T-helper 22 cell (primary cell): ENCODE results near the gene DDN.

Experiments used
- DNase-seq: peaks from one replicate; pipeline ENCODE4 v3.0.0-alpha.2; 2020; ENCODE audit warnings: low read depth

Gene DDN

GRCh38 chr12:49031573-49032161 is 32.5 kb upstream of the DDN start:
- DNase-seq, result no peak

DNA sequence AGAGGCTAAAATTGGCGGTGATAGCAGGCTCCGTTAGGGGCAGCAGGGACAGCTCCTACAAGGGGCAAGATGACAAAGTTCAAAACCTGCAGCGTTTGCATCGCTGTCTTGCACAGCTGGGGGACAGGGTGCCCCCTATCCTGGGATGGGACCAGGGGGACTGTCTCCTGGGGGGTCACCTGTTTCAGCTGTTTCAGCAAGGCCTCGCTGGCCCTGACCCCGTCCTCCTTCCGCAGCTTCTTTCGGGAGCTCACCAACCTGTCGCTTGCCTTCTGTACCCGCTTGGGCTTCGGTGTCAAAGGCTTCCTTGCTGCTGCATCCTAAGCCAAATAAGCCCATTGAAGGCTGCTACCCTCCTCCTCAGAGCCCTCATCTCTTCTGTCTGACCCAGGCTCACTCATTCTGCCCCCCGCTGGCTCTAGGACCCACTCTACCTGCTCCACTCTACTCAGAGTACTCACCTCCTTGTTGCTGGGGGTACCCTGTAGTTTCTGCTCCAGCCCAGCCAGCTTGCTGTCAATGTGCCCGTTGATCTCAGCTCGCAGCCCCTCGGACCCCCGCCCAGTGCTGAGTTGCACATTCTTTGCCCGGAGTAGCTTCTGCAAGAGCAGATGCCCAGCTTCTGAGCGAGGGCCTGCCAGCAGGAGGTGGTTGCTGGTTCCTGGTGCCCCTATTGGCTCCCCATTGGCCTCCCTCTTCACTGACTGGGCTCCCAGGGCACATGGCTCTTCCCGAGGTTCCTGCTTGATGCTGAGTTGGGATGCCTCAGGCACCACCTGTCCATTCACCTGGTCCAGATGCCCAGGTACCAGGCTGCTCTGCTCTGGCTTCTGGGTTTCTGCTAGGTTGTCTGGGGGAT is 31.8 kb upstream of the DDN start:
- DNase-seq, result no peak

- DNase-seq, result no peak
Observed at GRCh38 chr12:49030119-49030518, 30.9 kb upstream of the DDN start.

GRCh38 chr12:49028666-49029275 is 29.6 kb upstream of the DDN start:
- no peak for DNase-seq

DNA sequence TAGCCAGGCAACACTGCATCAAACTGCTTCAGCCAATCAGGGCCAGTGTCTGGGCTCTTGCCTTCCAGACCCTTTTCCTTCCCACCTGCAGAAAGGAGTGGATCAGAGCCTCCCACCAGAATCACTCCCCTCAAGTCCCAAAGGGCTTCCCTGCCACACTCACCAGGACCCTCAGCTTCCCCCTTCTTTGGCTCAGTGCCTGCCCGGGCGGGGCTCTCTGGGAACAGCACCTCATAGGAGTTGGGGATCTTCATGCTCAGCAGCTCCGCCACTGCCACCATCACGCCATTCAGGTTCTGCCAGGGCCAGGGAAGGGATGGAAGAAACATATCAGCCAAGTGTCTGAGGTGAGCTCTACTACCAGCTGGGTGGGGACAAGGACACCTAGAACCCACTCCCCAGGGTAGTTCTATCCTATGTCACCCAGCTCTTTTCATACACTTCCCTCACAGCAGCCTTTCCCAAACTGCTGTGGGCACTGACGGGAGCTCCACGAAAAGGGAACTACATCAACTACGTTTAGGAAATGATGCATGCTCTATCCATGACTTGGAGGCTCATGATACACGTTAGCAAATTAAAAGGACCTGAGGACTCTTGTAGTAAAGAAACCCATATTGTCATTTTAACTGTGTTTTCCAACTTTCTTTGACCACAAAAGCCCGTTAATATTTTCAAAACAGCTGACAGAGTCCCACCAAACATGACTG is 28.8 kb upstream of the DDN start:
- no peak for DNase-seq

DNA sequence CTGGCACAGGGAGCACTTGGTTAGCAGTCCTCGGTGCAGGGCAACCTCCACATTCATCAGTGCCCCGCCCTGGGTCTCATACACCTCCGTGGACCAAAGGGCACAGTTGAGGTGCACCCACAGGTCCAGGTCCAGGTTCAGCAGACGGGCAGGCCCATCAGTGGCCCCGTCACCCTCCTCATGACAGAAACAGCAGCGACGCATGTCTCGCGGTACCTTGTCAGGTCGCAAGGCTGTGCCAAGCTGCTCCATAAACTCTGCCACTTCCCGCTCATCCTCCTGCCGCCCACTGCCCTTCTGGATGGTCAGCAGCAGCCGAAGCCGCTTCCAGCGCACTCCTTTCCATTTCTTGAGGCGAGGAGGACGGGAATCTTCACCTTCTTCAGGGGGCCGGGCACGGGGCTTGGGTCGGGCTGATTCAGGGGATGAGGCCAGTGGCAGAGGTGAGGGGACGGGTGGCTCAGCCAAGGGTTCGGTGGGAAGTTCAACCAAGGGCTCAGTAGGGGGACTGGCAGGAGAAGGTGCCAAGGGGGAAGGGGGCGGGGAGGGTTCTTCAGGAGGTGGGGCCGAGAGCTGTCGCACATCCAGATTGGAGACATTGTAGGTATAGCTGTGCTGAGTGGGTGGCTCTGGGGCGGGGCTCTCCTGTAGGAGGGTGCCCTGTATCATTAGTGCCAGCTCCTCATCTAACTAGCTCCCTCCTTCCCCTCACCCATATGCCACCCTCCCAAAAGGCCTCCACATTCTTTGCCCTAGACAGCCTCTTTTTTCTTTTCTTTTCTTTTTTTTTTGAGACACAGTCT is 27.7 kb upstream of the DDN start:
- no peak for DNase-seq

DNA sequence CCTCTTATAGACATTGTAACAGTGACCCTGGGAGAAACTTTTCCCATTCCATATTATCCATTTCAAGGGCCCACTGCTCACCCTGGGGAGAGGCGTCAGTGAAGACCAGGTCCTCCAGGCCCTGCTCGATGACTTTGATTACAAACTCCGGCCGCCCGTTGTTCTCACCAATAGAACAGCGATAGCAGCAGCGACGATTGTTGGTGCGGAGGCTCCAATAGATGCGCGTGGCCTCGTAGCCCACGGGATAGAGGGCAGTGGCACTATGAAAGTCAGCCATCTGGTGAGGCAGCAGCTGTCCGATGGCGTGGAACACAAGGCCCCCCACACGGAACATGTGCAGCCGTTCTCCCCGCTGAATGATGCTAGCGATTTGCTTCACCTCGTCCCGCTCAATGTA is 26.9 kb upstream of the DDN start:
- no peak for DNase-seq

GRCh38 chr12:49025463-49025862 is 26.3 kb upstream of the DDN start:
- no peak for DNase-seq

DNA sequence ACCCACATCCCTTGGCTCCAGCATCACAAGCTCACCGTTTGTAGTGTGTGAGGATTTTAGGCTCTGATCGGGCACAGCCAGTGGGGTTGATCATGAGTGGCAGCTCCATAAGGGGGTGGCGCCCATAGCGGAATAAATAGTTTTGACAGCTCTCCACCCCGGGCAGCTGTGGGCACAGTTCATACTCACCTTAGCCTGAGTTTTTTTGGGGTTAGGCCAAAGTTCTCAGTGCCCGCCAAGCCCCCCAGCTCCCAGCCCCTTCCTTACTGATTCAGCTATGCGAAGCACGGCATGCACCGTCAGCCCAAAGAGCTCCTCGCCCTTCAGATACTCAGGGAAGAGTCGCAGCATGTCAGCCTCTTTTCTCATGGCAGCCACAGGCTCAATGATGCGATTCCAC is 25.4 kb upstream of the DDN start:
- DNase-seq, result no peak

DNA sequence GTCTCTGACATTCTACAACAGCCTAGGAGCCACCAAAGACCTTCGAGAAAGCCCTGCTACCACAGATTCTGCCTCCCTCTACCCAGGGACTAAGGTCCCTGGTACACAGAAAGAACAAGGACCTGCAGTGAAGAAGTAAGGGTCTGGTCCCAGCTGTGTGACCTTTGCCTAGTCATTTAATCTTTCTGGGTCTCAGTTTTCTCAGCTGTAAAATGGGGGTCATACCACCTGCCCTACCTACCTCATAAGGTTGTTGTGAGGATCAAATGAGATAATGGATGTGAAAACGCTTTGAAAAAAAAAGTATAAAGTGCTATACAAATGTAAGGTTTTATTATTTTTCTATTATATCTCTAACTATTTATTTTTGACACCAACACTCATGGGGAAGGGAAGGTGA is 24.6 kb upstream of the DDN start:
- DNase-seq, result no peak

- DNase-seq, result no peak
Observed at GRCh38 chr12:49022558-49023178, 23.5 kb upstream of the DDN start.

DNA sequence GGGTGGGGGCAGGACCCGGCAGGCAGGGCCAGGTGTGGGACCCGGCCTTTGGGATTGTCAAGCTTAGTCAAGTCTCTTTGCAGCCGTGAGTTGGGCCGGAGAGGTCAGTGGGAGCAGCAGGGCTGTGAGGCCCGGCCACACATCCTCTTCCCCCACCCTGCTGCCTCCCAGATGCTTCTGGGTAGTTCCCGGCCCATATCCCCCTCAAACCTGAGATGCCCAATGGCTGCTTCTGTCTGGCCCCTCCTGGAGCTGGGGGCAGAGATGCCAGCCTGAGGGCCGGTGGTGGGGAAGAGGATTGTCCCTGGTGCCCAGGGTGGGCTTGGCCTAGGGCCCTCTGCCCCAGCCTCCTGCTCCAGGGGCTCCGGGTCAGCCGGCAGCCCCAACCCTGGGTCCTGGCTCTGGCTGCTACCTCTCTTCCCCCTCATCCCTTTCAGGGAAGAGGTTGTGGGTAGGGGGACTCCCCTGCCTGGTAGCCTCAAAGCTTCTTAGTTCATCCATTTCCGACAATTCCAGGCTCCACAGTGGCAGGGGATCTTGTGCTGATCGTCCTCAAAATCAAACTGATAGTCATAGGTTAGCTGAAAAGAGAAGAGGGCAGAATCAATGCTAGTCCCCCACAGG is 22.2 kb upstream of the DDN start:
- no peak for DNase-seq

- DNase-seq, result no peak
Observed at GRCh38 chr12:49020441-49020840, 21.3 kb upstream of the DDN start.

DNA sequence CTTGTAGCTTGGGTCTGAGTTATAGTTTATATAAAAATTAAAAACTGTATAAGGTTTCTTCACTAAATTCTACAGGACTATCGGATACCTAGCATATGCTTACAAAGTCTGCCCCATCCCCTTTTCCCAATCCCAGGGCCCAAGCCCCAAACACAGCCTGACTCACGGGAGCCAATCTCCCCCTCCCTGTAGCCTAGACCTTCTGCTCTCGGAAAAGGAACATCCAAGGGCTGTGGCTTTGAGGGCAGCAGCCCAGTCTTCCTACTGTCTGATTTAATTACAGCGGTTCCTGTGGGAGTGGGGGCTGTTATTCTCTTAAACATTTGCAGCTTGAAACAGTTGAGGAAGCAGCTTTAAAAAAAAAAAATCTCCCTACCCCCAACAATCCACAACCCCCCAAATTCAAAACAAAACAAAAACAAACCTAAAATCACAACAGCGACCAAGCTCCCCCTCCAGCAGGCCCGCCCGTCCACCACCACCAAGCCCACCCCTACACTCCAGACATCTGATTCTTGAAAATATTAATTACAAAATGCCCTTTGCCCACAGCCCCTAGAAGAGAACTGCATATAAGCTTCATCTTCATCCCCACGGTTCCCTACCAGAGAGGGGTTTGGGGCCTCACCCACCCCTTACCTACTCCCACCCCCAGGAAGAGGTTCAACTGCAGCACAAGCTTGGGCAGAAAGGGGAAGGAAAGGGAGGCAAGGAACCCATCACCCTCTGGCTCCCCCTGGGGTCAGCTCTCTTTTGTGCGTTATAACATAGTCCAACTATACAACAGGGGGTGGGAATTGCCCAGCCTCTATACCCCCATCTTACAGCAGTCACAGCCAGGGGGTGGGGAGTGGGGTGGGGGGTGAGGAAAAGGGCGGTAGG is 20.5 kb upstream of the DDN start:
- DNase-seq, result no peak

DNA sequence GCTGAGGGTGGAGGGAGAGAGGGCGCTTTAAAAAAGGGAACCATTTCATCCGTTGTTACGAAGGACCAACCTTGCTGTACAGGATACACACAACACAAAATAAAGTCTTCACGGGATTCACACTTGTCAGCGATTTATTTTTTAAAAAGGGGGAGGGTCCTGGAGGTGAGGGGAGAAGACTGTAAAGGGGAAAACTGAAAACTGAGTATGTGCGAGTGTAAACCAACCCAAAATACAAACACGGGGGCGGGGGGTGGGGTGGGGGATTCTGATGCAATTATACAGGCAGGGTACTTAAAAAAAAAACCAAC is 19.9 kb upstream of the DDN start:
- DNase-seq, result no peak

GRCh38 chr12:49018261-49019119 is 19.3 kb upstream of the DDN start, which contains the start of gene PRKAG1:
TSS of gene PRKAG1 (minus strand) at chr12:49018776. CDS start at chr12:49018740, 36 bp downstream.
- peak; percentile 96 for DNase-seq

- DNase-seq, result no peak
Observed at GRCh38 chr12:49017891-49018260, 18.7 kb upstream of the DDN start.

DNA sequence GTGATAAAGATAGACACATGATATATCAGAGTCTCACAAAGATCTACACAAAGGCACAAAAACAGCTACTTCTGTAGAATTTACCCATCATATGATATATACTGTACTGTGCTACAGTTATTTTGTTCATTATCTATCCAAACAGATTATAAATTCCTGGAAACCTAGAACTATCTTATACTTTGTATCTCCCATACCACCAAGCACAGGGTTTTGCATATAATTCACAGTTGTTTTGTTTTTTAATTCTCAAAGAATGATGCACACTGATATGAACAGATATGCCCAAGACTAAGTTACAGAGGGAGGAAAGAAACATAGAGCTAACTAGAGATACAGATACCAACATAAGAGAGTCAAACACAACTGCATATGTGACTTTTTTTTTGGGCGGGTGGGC is 16.0 kb upstream of the DDN start:
- no peak for DNase-seq

DNA sequence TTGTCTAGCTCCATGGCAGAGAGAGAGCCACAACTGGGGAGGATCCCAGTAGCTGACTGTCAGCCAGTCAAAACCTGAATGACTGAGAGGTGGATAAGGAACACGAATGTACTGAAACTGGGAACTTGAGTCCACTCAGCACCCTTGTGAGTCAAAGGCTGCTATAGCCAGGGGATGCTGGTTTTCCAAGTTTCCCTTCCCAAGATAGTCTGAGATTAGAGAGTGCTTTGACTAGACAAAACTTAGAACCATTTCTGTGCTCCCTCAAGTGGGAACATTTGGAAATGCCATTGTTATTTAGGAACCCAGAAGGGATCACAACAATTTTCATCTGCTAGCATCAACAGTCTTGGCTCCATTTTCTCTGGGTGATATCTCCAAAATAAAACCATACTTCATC is 15.4 kb upstream of the DDN start:
- no peak for DNase-seq
